Fibroblast of the aortic adventitia (primary cell): Measurements from ENCODE around the gene YWHAG. TPM values are rescaled to one million over a fixed set of nuclear protein-coding genes. Genes with fewer than 3 reads are reported as not detected.
"Not testable (repeated sequence)": the region's sequence is repeated elsewhere in the genome, so short reads cannot be mapped to it uniquely, and the experiment has no call there.

Experiments used
- DNase-seq: peaks from one replicate; pipeline ENCODE4 v3.0.0-alpha.2; 2010; ENCODE audit warnings: low read depth
- H3K4me3 ChIP-seq: 2 replicates; pipeline ENCODE4 v1.5.1; 2011; ENCODE audit warnings: low read depth, mild to moderate bottlenecking, control low read depth, low read length, moderate library complexity
- CTCF ChIP-seq: IDR thresholded peaks from 2 replicates; pipeline ENCODE4 v1.5.1; 2011; ENCODE audit warnings: mild to moderate bottlenecking, low read length, control low read depth, inconsistent platforms; ENCODE audit not compliant: insufficient read depth
- total RNA-seq: library from RNA; depleted of rRNA; stranded (reverse); fragments of >200 nt; gene quantifications from 2 replicates; pipeline ENCODE4 v1.2.3, GENCODE V29; 2012; ENCODE audit warnings: low replicate concordance

Gene YWHAG
- total RNA-seq, 1 donor = 115 TPM

GRCh38 chr7:76325811-76326210 lies 33.0 kb downstream of the YWHAG start:
- H3K4me3 ChIP-seq = no peak overlapping the region
- TF ChIP-seq CTCF = no peak
- no peak for DNase-seq

- H3K4me3 ChIP-seq = no peak overlapping the region
- no peak for DNase-seq
- no peak for TF ChIP-seq CTCF
Measured at GRCh38 chr7:76325092-76325491, 33.7 kb downstream of the YWHAG start.

- DNase-seq = peak; percentile 93
- peak; percentile 47 for TF ChIP-seq CTCF
- H3K4me3 ChIP-seq = peak overlapping the region; percentile 92
Measured at GRCh38 chr7:76318488-76319353, 40.1 kb downstream of the YWHAG start.

- no peak for TF ChIP-seq CTCF
- peak overlapping the region; percentile 92 for H3K4me3 ChIP-seq
- DNase-seq = peak; percentile 94
Measured at GRCh38 chr7:76317782-76318487, 40.9 kb downstream of the YWHAG start.

GRCh38 chr7:76316984-76317781 lies 41.6 kb downstream of the YWHAG start:
- peak overlapping the region; percentile 63 for H3K4me3 ChIP-seq
- no peak for TF ChIP-seq CTCF
- no peak for DNase-seq

- no peak for TF ChIP-seq CTCF
- no peak overlapping the region for H3K4me3 ChIP-seq
- DNase-seq = no peak
Measured at GRCh38 chr7:76315364-76315763, 43.4 kb downstream of the YWHAG start.

- H3K4me3 ChIP-seq, DNase-seq: not testable (repeated sequence)
Measured at GRCh38 chr7:76314740-76315139, 44.1 kb downstream of the YWHAG start.
